Stimulated activated CD8-positive, alpha-beta memory T cell treated with anti-CD3 and anti-CD28 coated beads, Interleukin-4, amount 100 ng/mL, for 48 hours (primary cell): Measurements from ENCODE around the gene IKZF2.
A peak's percentile ranks its signal among the peaks of the same experiment; 100 is the strongest.

Experiments
- DNase-seq: peaks from one replicate; pipeline ENCODE4 v3.0.0-alpha.2; 2020

Gene IKZF2

GRCh38 chr2:213152065-213152794, 818 bp upstream of the IKZF2 start:
- peak; percentile 54 for DNase-seq

- DNase-seq, result no peak
These were observed 906 bp downstream of the IKZF2 start for GRCh38 chr2:213150315-213151097.

GRCh38 chr2:213149949-213150314, 1.5 kb downstream of the IKZF2 start:
- DNase-seq, result no peak

- no peak for DNase-seq
These were observed 2.0 kb downstream of the IKZF2 start for GRCh38 chr2:213149294-213149875.

GRCh38 chr2:213148572-213149261, 2.7 kb downstream of the IKZF2 start:
- no peak for DNase-seq

- no peak for DNase-seq
These were observed 3.9 kb downstream of the IKZF2 start for GRCh38 chr2:213147538-213147937.

DNA sequence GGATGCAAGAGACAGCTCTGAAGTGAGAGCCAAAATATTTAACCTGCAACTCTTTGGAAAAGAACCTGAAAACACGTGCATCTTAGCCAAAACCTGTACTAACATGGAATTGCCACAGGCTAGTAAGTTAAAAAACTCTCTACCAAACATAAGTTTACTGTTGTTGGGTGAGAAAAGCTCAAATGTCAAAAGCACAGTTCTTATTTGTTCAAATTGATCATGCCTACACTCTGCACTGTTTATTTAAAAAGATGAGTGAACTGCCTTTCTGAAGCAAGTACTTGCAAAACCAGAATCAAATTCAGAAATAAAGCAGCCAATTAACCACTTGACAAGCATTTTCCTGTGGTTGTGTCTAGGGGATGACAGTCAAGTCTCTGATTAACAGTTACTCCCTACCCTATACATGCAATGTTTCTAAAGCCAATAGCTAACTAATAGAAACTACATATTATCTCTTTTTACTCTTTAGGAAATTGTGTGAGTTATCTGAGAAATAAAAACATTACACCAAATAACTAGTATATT, 5.6 kb downstream of the IKZF2 start:
- DNase-seq, result no peak

GRCh38 chr2:213137064-213137463, 14.3 kb downstream of the IKZF2 start:
- no peak for DNase-seq

GRCh38 chr2:213129311-213129710, 22.1 kb downstream of the IKZF2 start:
- DNase-seq, result no peak

DNA sequence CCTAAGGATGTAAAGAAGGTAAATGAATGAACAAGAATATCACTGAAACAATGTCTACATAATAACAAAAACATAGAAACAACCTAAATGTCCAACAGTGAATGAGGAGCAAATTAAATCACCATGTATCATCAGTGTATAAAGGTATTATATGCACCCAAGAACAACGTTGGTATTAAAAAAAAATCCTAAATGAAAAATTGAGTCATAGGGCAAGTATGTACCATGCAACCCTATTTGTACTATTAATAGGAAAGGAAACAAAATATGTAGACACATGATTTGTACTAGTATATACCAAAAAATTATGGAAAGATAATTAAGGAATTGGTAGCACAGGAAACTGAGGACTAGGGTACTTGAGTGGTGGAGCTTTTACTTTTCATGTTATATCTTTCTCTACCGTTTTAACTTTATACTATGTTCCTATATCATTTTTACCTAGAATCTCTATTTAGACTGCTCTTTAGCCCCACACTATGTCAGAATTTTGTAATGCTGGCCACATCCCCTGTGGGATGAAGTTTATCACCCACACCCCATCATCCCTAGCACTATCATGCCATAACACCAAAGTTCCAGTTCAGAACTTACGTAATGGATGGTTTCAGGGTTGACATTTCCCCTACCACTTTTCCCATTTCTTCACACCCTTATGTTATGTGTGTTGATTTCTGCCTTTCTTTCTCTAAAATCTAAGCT, 25.6 kb downstream of the IKZF2 start:
- no peak for DNase-seq

GRCh38 chr2:213122725-213123124, 28.7 kb downstream of the IKZF2 start:
- no peak for DNase-seq

- no peak for DNase-seq
These were observed 29.7 kb downstream of the IKZF2 start for GRCh38 chr2:213121690-213122089.

DNA sequence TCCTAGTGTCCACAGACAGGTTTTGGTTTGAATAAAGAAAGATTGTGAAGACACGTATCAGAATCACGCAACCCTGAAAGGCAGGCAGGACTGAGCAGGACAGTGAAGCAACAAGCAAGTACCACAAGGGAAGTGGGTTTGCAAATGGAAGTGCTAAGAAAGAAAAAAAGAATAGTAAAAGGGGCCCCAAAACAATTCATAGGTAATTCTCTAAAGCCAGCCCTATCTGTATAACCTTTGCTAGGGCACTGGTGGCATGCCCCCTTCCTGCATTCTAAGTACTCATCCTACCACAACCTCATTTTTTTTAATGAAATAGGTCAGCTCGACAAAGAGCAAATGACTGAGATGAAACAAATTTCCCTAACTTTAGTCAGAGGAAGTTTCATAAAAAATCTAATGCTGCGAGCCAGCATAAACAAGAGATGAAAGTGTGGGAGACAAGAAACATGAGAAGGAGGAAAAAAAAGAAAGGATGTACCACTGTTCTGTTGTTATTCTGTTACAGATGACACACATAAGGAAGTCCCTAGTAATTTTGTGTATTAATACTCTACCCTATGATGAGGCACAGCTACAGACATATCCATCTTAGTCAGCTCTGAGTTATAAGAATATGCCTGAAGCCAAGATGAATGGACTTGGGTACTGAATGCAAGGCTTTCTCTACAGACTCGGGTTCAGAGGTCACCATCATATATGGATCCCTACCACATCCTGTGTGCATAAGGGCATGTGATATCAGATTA, 32.2 kb downstream of the IKZF2 start:
- peak; percentile 44 for DNase-seq

GRCh38 chr2:213108308-213108707, 43.1 kb downstream of the IKZF2 start:
- no peak for DNase-seq

- no peak for DNase-seq
These were observed 43.7 kb downstream of the IKZF2 start for GRCh38 chr2:213107728-213108127.

GRCh38 chr2:213105212-213105611, 46.2 kb downstream of the IKZF2 start:
- no peak for DNase-seq

GRCh38 chr2:213104903-213105202, 46.6 kb downstream of the IKZF2 start:
- DNase-seq, result no peak

DNA sequence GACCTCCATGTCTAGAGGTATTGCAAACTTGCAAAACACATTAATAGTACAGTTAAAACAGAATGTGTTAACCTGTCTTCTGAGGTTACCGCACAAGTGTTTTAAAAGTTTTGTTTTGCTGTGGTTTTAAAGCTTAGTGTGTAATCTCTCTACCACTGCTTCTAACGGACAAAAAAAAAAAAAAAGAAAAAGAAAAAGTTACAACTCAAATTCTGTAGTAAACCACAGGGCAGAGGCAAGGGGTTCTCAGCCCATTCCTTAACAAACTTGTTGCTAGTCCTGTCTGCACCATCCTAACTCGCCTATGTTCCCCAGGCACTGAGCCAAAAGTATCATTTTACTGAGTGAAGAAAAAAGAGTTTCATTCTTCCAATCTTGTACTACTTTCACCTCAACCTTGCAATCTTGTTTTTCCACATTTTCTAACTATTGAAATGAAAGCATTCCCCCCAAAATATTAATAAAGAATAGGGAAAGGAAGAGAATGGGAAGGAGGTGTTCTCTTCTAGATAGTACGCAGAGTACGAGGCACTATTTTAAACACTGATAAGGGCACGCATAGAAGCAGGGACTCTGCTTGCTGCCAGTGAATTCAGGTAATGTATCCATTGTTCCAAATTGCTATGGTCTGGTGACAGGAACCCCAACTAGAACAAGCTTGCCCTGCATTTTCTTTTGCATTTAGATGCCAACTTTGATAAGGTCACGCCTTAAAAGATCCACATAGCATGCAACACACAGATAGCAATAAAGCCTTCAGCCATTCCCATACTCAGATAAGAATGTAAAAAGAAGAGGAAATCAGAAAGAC, 47.1 kb downstream of the IKZF2 start:
- no peak for DNase-seq

DNA sequence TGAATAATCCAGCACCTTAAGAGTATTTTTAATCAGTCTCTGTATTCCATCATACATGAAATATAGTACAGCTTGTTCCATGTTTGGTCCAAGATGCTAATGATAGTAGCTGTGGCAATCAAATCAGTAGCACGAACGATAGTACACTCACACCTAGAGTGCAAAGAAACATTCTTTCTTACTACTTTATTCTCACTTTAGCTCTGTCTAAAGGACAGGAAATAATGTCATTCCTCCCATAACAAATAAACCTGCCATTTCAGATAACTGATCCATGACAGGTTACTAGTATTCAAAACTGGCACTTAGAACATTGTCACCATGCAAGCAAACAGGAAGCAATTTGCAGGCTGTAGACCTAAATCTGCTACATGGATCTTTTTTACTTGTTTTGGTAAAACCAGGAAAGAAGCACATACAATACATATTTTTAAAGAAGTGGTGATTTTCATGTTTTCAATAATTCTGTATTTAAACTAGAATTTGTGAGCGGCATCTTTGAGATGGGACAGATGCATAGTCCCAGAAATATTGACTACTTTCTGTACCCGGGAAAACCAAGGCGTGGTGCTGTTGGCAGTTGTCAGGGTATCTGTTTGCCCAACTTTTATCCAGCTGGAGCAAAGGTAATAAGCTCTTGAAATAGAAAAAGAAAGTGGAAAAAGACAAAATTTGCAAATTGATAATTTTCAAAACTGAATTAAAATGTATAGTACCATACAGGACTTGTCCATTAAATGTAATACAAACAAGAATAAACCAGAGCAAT, 49.5 kb downstream of the IKZF2 start:
- no peak for DNase-seq

- DNase-seq, result no peak
These were observed 50.3 kb downstream of the IKZF2 start for GRCh38 chr2:213101109-213101508.
